HG03460 (cell line): Measurements from ENCODE around the gene NAALADL2.
"Not testable (repeated sequence)": the region's sequence is repeated elsewhere in the genome, so short reads cannot be mapped to it uniquely, and the experiment has no call there.

Experiments
- ATAC-seq: cut with Tn5 transposase; IDR thresholded peaks from one replicate; pipeline ENCODE4 v1.9.1; 2021; ENCODE audit not compliant: unreplicated experiment

Gene NAALADL2

DNA sequence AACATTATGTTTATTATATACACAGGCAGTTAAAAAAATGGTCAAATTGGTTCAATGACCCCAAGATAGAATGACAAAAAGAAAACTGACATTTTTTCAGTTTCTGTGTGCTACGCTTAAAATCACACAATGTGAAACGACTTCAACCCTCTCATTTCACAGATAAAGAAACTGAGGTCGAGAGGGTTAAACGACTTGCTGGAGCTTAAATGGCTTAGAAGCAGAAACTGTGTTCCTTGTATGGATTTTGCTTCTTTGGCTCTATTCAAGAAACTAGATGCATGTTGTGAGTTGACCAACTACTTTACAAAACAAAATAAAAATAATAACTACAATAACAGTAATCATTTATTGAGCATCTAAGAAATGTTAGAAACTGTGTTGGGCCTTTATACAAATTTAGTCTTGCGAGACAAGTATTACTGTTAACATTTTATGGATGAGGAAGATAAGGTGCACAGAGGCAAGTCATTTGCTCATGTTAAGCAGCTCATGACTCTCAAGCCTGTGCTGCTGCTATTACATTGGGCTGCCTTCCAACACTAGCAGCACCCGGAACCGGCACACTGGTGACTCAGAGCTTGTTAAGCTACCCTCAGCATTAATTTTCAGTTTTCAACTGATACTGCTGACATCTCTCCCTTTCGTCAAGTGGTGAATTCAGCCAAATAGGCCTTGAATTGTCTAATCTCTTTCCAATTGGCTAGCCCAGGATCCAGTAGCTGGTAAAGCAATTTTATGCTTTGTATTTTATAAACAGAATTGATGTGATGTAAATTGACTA, 487.6 kb downstream of the NAALADL2 start:
- no peak for ATAC-seq

DNA sequence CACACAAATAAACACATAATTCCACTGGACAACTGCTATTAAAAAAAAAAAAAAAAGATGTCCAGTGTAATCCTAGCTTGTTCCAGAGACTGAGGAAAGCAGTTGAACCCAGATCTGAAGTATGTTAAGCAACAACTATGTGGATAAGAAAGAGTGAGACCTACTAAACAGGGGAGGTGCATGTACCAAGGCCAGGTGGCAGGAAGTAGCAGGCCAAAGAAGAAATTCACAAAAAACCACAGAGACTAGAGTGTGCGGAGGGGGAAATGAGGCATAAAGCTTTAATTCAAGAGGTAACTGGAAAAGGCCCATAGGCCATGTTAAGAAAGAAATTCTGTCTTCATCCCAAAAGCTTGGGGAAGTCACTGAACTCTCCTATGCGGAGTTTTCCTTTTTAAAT, 490.0 kb downstream of the NAALADL2 start:
- ATAC-seq, result peak; percentile 75

DNA sequence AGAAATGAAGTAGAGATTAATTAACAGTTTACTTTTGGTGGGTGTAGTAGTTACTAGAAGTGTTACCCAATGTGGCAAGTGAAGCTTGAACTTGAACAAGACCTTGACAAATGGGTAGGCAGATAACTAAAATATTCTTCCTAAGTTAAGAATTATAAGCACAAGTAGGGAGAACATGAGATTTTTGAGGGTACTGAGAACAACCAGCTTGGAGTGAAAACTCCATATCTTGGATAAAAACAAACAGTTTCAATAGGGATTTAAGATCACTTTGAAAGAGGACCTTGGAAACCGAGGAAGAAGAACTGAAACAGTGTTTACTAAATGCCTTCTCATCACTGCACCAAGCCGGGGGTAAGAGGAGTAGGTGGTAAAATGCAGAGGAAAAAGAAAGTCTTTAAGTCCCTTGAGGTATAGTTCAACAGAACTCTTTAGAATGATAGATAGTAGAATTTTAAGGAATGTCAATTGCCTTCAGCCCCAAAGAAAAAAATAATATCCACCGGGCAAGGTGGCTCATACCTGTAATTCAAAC, 496.7 kb downstream of the NAALADL2 start:
- no peak for ATAC-seq

DNA sequence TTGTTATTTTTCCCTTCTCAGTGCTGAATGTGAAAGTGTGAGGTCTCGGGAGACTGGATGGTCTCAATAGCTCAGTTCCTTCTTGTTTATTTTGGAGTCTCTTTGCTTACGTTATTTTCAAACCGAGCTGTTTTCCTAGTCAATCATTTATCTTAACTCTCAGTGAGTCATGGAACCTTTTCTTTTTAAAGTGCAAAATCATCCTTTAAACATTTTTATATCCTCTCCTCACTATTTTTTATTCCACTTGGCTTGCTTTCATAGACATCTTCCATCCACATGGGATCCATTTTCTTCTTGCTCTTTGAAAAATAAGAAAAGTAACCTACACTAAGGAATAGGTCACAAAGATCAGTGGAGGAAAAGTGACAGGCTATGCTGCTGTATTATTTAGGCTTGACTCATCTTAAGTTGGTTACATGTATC, 497.8 kb downstream of the NAALADL2 start:
- ATAC-seq, result no peak

DNA sequence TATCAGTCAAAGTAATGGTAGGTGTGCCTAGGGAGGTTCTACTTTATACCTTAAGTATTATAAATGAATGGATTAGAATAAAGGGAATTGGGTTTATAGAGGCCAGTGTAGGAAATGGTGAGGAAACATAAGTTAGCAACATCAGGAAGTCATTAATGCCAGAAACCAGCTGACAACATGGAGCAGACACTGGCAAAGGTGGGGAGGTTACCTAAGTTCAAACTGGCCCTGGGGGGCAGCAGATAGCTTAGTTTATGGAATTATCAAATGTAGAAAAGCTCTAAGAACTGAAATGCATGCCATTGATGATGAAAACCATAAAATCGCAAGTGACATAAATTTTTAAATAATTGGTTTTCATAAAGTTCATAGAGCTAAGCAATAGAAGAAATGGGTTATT, 498.6 kb downstream of the NAALADL2 start:
- ATAC-seq, result no peak

DNA sequence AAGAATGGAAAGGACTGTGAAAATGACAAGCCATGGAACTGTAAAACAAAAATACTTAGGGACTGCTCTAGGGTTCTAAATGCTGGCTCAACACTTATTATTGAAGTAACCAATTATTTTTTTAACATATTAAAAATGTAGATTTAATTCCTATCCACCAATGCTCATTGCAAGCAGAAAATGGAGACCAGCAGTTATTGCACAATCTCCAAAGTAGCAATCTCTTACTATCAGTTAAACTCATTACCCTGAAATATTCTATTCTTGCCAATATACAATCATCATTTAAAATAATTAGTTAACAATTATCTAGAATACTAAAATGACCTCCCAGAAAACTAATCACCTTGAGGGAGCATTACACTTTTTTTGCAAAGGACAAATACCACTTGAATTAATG, 499.8 kb downstream of the NAALADL2 start:
- ATAC-seq, result no peak

DNA sequence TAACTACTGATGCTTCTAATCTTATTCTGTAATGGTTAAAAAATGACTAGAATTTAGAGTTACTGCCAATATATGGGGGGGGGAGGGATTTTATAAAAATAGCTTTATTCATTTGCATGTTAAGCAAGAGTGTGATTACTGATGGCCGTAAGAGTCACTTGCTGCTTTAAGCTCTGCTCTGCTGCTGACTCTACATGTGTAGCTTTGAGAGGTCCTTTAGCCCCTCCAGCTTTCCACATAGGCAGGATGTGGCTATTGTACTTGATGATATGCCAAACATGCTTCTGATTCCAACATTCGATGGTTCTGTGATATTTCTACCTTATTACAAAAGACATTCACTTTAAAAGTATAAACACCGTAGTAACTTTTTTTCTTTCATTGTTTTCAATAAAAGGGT, 511.3 kb downstream of the NAALADL2 start:
- not testable (repeated sequence) for ATAC-seq

DNA sequence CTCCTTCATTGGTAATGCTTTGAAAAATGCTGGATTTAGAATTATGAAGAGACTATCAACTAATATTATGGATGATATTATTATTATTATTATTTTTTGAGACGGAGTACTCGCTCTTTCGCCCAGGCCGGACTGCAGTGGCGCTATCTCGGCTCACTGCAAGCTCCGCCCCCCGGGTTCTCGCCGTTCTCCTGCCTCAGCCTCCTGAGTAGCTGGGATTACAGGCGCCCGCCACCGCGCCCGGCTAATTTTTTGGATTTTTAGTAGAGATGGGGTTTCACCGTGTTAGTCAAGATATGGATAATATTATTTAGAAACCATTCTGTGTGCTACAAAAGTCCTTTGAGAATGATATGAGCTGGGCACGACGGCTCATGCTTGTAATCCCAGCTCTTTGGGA, 512.1 kb downstream of the NAALADL2 start:
- ATAC-seq, result not testable (repeated sequence)

DNA sequence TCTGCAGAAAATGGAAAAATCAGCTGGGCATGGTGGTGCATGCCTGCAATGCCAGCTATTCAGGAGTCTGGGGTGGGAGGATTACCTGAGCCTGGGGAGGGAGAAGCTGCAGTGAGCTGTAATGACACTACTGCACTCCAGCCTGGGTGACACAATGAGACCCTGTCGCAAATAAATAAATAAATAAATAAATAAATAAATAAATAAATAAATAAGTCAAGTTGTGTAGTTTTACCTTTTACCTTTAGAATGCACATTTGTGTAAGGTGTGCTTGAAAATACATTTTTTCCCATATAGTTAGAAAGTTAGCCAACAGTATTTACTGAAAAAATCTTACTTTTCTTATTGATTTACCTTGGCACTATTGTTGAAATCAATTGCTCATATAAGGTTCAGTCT, 515.6 kb downstream of the NAALADL2 start:
- no peak for ATAC-seq

DNA sequence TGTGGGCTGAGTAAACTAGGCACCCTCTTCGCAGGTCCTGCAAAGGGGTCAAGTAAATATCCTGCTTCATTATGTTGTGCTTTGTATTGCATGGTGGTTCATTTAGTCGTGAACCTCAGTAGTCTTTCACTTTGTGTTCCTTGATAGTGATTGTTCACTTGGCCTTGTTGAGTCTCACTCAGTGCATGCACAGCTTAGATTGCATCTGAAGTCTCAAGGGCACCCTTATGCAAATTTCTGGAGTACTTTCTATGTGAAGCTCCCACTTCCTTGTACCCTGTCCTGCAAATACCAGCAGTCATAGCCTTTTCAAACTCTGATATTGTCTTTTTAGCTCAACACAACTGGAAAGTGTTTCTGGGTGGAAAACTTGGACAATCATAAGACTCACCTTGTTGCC, 519.2 kb downstream of the NAALADL2 start:
- peak; percentile 78 for ATAC-seq

DNA sequence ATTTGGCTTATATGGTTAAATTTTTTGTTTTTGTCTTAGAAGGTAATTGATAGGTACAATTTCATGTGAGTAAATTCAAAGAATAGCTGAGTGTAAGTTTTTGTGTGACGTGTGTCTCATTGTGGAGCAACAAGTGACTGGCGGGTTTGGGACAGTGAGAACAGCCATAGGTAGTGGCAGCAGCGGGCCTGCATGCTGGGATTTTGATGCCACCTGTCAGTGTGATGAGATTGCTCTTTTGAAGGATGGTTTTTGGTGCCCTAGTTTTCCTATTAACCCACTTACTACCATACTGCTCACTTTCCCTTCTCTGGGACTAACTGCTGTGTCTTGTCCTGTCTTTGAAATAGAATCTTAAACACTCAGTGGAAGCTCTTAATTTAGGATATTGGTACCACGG, 522.6 kb downstream of the NAALADL2 start:
- no peak for ATAC-seq

DNA sequence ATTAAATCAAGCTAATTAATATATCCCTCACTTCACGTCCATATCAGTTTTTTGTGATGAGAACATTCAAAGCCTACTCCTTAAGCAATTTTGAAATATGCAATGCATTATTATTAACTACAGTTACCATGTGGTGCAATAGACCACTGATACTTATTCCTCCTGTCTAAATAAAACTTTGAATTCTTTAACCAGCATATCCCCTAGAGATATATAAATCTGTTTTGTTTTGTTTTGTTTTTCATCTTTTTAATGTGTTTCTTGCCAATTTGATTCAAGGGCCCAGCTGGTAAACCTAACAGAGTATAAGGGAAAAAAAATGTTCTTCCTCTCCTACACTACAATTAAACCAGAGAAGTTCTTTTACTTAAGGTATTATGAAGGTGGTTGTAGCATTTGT, 524.2 kb downstream of the NAALADL2 start:
- no peak for ATAC-seq

DNA sequence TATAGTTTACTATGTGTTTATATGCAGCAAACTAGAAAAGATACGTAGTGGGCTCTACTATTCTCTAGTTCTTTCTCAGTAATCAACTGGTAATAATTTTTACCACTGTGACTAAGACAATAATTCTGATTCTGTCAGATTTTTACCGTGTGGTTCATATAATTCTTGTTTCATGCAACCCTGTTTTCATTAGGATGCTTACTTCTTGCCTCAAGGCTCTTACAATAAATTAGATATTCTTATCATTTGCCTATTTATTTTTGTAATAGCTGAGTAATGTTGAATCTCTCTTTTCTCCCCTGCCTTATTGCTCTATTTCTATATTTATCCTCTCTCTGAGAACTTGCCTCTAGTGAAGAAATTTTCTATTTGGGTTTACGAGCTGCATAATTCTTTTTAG, 524.7 kb downstream of the NAALADL2 start:
- ATAC-seq, result no peak

DNA sequence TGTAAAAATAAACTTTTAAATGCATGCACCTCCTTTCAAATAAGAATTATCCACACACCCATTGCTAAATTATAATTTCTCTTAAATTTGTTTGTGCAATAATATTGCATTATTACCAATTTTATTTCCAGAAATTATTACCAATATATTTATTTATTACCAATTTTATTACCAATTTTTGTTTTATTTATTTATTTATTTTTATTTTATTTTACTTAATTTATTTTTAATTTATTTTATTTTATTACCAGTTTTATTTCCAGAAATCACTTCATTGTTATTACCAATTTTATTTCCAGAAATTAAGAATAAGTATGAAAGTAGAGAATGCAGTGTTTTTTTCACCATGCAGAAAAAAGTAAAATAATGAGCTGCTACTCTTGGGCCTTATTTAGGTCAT, 525.4 kb downstream of the NAALADL2 start:
- ATAC-seq, result no peak

DNA sequence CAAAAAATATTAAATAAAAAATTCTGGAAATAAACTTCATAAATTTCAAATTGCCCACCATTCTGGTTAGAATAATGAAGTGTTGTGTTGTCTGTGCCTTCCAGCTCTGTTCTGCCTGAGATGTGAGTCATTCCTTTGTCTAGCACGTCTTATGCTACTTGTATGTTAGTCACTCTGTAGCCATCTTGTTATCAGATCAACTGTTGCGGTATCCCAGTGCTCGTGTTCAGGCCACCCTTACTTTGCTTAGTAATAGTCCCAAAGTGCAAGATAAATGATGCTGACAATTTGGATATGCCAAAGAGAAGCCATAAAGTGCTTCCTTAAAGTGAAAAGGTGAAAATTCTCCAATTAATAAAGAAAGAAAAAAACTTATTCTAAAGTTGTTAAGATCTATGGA, 527.5 kb downstream of the NAALADL2 start:
- ATAC-seq, result no peak

DNA sequence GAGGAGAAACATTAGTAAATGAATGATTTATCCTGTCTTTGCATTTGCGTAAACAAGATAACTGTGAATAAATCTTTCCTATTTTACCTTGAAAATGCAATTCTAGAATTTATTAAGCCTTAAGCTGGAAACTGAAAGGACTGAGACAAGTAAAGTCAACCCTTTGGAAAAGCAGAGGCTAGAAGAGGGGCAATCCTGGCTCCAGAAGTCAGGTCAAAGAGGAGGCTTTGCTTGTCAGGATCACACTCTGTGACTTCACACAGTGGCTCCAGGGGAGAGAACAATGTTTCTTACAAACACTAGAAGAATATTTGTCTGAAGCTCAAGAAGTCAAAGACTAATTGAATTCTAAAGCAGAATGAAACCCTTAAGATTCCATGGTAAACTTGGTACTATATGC, 530.4 kb downstream of the NAALADL2 start:
- ATAC-seq, result no peak

DNA sequence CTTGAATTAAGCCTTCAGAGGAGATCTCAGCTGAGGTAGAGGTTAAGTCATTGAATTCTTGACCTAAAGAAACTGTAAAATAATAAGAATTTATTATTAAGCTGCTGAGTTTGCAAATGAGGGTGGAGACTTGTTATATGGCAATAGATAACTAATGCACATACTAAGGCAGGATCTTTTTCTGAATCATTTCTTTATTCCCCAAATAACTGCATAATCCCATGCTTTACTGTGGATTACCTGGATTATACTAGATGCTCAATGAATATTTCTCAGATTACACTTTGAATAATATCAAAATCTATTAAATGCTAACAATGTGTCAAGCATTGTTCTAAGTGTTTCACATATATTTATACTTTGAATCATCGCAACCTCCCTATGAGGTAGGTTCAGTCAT, 532.5 kb downstream of the NAALADL2 start:
- no peak for ATAC-seq

DNA sequence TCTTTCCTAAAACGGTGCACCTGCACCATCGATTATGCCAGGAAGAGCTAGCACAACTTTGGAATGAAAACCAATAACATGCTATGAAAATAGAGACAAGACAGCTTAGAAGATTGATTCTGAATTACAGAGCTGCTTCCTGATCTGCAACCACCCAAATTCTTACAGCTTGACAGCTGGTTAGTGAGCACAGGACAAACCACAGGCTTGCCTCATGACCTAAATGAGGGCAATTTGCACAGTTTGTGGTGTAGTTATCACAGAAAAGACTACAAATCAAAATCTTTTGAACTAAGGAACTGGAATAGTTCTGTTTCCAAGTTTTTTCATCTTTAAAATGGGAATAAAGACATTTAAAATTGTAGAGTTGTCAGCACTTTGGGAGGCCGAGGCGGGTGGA, 533.5 kb downstream of the NAALADL2 start:
- no peak for ATAC-seq

DNA sequence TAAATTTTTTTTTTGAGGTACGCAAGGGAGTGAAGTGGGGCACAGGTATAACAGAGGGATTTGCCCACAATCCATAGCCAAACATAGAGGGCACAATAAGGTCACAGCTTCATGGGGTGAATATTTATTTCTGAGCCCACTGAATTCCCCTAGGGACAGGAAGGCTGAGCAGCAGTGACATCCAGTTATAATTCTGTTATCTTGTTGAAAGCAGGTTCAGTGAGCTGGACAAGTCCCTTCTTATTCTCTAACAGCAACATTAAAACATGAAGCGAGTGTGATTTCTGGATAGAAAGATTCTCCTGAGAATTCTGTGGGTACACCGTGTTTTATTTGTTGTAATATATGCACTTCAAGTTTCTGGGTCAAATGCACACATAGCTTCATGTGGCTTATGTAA, 538.2 kb downstream of the NAALADL2 start:
- no peak for ATAC-seq

DNA sequence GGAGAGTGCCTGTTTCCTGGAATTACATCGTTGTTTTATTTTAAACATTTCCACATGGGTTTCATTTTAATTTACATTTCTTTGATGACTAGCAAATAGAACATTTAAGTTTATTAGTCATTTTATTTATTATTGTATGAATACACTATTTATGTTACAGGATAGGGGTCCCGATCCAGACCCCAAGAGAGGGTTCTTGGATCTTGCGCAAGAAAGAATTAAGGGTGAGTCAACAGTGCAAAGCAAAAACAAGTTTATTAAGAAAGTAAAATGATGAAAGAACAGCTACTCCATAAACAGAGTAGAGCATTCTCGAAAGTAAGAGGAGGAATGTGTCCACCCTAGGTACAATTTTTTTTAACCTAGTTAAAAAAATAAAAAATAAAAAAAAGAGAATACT, 539.5 kb downstream of the NAALADL2 start:
- ATAC-seq, result no peak

DNA sequence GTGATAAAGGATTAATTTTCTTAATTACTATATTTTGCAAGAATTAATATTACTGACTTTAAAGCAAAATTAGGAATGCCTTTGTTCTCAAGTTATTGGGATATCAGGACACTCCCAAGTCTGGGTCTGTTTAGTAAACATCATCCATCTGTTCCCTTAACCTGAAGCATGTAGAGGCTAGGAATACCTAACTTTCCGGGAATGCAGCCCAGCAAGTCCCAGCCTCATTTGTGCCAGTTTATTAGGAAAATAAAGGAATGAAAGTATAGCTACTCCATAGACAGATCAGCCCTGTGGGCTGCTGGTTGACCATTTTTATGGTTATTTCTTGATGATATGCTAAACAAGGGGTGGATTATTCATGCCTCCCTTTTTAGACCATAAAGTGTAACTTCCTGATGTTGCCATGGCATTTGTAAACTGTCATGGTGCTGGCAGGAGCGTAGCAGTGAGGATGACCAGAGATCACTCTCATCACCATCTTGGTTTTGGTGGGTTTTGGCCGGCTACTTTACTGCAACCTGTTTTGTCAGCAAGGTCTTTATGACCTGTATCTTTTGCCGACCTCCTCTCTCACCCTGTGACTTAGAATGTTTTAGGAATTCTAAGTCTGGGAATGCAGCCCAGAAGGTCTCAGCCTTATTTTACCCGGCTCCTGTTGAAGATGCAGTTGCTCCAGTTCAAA, 540.2 kb downstream of the NAALADL2 start:
- ATAC-seq, result no peak

DNA sequence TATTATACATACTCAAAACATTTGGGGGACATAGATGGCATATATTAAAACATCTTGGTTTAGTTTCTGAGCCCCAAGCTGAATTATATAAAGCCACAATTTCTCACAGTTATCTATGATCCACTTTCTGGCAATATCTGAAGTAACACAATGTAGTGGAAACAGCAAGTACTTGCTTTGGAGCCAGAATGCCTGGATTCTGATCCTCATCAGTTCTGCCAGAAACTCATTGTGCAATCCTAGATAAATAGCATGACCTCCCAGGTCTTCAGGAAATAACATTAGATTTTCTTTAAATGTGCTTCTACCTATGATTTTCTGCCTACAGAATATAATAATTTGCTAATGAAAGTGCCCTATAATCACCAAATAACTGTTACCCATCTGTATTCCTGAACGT, 544.9 kb downstream of the NAALADL2 start:
- ATAC-seq, result no peak
